ACHN (cell line): Measurements from ENCODE around the gene SLC16A3.
"Not testable (repeated sequence)": the region's sequence is repeated elsewhere in the genome, so short reads cannot be mapped to it uniquely, and the experiment has no call there.

Source experiments
- DNase-seq: peaks from one replicate; pipeline ENCODE4 v3.0.0-alpha.2; 2015
- in situ Hi-C: cut with HindIII; loops from 2 replicates; pipeline ENCODE4 v1.10.0; 2017; ENCODE audit warnings: low sequenced_read_pairs, low pct_ligation_motif_present, low pct_unique_long_range_greater_than_20kb

The SLC16A3 gene

GRCh38 chr17:82254746-82255145, 25.9 kb downstream of the SLC16A3 start:
- in situ Hi-C loops, result not testable (repeated sequence)

GRCh38 chr17:82255402-82255972, 26.6 kb downstream of the SLC16A3 start:
- no peak for DNase-seq
- in situ Hi-C loops, result no loop called here

More at GRCh38 chr17:82254746-82255145, 25.9 kb downstream of the SLC16A3 start:
- not testable (repeated sequence) for DNase-seq

- in situ Hi-C loops, result no loop called here
- no peak for DNase-seq
These were observed 27.5 kb downstream of the SLC16A3 start for GRCh38 chr17:82256242-82256885.

- DNase-seq, result no peak
- in situ Hi-C loops, result no loop called here
These were observed 28.6 kb downstream of the SLC16A3 start for GRCh38 chr17:82257473-82257872.

GRCh38 chr17:82258555-82258954, 29.7 kb downstream of the SLC16A3 start:
- in situ Hi-C loops, result no loop called here
- DNase-seq, result no peak

- DNase-seq, in situ Hi-C loops: not testable (repeated sequence)
These were observed 31.4 kb downstream of the SLC16A3 start for GRCh38 chr17:82259972-82260961.

- in situ Hi-C loops, result no loop called here
These were observed 33.5 kb downstream of the SLC16A3 start for GRCh38 chr17:82262344-82262743.

GRCh38 chr17:82263641-82264040, 34.8 kb downstream of the SLC16A3 start:
- DNase-seq, result no peak
- in situ Hi-C loops, result no loop called here

More at GRCh38 chr17:82262344-82262743, 33.5 kb downstream of the SLC16A3 start:
- DNase-seq, result no peak

- in situ Hi-C loops, result no loop called here
- no peak for DNase-seq
These were observed 37.3 kb downstream of the SLC16A3 start for GRCh38 chr17:82266142-82266541.

- in situ Hi-C loops, result no loop called here
- DNase-seq, result peak; percentile 98
These were observed 38.9 kb downstream of the SLC16A3 start for GRCh38 chr17:82267575-82268379.

GRCh38 chr17:82269138-82269881, 40.5 kb downstream of the SLC16A3 start:
- DNase-seq, result no peak
- in situ Hi-C loops, result no loop called here

GRCh38 chr17:82269882-82270500, 41.1 kb downstream of the SLC16A3 start:
- in situ Hi-C loops, result no loop called here

GRCh38 chr17:82270651-82271050, 41.8 kb downstream of the SLC16A3 start:
- in situ Hi-C loops, result no loop called here
- no peak for DNase-seq

More at GRCh38 chr17:82269882-82270500, 41.1 kb downstream of the SLC16A3 start:
- DNase-seq, result no peak

GRCh38 chr17:82271401-82271800, 42.6 kb downstream of the SLC16A3 start:
- DNase-seq, result no peak
- in situ Hi-C loops, result no loop called here

GRCh38 chr17:82272495-82273326, 43.9 kb downstream of the SLC16A3 start:
- in situ Hi-C loops, result no loop called here
- DNase-seq, result no peak

GRCh38 chr17:82273327-82274133, 44.7 kb downstream of the SLC16A3 start, which contains the start of gene CSNK1D:
Gene CSNK1D (minus strand): TSS chr17:82273700. CDS start chr17:82273381, 319 bp downstream.
- in situ Hi-C loops, result no loop called here
- DNase-seq, result peak; percentile 85
